Stimulated activated CD8-positive, alpha-beta memory T cell treated with anti-CD3 and anti-CD28 coated beads, Interleukin-4, amount 100 ng/mL, for 4 hours (primary cell): Measurements from ENCODE around the gene CAV2.
"Not testable (repeated sequence)": the region's sequence is repeated elsewhere in the genome, so short reads cannot be mapped to it uniquely, and the experiment has no call there.

Experiments used
- DNase-seq, 2 donors: peaks; one replicate each; pipeline ENCODE4 v3.0.0-alpha.2; 2020; ENCODE audit warnings: low read depth in 2 of 2, low spot score in 1 of 2

The CAV2 gene

GRCh38 chr7:116499168-116500077 is at the start of gene CAV2:
Gene CAV2 (plus strand): TSS chr7:116499738. CDS start chr7:116499782, 44 bp downstream.
- DNase-seq = no peak

- DNase-seq = no peak
Measured at GRCh38 chr7:116449950-116450349, 49.6 kb upstream of the CAV2 start.

- DNase-seq = no peak
Measured at GRCh38 chr7:116451957-116452729, 47.4 kb upstream of the CAV2 start.

- no peak for DNase-seq
Measured at GRCh38 chr7:116454377-116454776, 45.2 kb upstream of the CAV2 start.

GRCh38 chr7:116455009-116455408 is 44.5 kb upstream of the CAV2 start:
- DNase-seq = no peak

- DNase-seq = no peak
Measured at GRCh38 chr7:116455499-116455898, 44.0 kb upstream of the CAV2 start.

GRCh38 chr7:116461500-116461899 is 38.0 kb upstream of the CAV2 start:
- DNase-seq = no peak

GRCh38 chr7:116463956-116464355 is 35.6 kb upstream of the CAV2 start:
- DNase-seq = no peak

- DNase-seq = no peak
Measured at GRCh38 chr7:116464375-116464774, 35.2 kb upstream of the CAV2 start.

- no peak for DNase-seq
Measured at GRCh38 chr7:116465125-116465524, 34.4 kb upstream of the CAV2 start.

GRCh38 chr7:116468534-116468933 is 31.0 kb upstream of the CAV2 start:
- DNase-seq = no peak

- DNase-seq = no peak
Measured at GRCh38 chr7:116477625-116478024, 21.9 kb upstream of the CAV2 start.

- no peak for DNase-seq
Measured at GRCh38 chr7:116478834-116479233, 20.7 kb upstream of the CAV2 start.

GRCh38 chr7:116483271-116483942 is 16.1 kb upstream of the CAV2 start:
- no peak for DNase-seq

GRCh38 chr7:116484389-116484788 is 15.1 kb upstream of the CAV2 start:
- not testable (repeated sequence) for DNase-seq

- no peak for DNase-seq
Measured at GRCh38 chr7:116487907-116488521, 11.5 kb upstream of the CAV2 start.

GRCh38 chr7:116490351-116490750 is 9.2 kb upstream of the CAV2 start:
- DNase-seq = no peak

- DNase-seq = no peak
Measured at GRCh38 chr7:116491887-116492653, 7.5 kb upstream of the CAV2 start.

GRCh38 chr7:116492654-116493109 is 6.9 kb upstream of the CAV2 start:
- no peak for DNase-seq

- no peak for DNase-seq
Measured at GRCh38 chr7:116493449-116493848, 6.1 kb upstream of the CAV2 start.
